ENCODE results near the gene SDHAF1. TPM values are rescaled to one million over a fixed set of nuclear protein-coding genes. Genes with fewer than 3 reads are reported as not detected.

SDHAF1 gene
- total RNA-seq, 1 donor from 2014 or later = 23.2 TPM

DNA sequence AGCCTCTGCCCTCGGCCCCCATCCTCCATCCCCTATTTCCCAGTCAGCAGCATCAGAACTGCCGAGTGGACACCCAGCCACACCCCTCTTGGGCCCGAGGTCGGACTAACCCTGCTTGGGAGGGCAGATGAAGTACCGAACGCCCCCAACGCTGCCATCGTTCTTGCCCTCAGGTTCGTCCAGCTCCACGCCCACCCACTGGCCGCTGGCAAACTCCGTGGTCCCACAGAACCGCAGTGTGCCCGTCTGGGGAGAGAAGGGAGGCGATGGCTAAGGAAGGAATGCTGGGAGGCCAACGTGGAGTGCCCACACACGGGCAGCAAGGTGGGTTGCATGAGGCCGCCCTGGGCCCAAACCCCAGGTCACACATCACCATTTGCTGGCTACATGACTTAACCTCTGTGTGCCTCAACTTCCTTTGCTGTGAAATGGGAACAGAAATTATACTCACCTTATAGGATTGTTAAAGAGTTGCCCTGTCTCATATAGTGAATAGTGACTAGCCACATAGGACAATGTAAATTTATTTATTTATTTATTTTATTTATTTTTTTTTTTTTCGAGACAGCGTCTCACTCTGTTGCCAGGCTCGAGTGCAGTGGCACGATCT lies 24.2 kb downstream of the SDHAF1 start:
- no peak for DNase-seq (ENCODE audit: low read depth)
- TF ChIP-seq, protein P1, sequence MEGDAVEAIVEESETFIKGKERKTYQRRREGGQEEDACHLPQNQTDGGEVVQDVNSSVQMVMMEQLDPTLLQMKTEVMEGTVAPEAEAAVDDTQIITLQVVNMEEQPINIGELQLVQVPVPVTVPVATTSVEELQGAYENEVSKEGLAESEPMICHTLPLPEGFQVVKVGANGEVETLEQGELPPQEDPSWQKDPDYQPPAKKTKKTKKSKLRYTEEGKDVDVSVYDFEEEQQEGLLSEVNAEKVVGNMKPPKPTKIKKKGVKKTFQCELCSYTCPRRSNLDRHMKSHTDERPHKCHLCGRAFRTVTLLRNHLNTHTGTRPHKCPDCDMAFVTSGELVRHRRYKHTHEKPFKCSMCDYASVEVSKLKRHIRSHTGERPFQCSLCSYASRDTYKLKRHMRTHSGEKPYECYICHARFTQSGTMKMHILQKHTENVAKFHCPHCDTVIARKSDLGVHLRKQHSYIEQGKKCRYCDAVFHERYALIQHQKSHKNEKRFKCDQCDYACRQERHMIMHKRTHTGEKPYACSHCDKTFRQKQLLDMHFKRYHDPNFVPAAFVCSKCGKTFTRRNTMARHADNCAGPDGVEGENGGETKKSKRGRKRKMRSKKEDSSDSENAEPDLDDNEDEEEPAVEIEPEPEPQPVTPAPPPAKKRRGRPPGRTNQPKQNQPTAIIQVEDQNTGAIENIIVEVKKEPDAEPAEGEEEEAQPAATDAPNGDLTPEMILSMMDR (conservative IDR thresholded peaks at IDR 0.05; ENCODE audit: low read depth, low read length) = no peak

DNA sequence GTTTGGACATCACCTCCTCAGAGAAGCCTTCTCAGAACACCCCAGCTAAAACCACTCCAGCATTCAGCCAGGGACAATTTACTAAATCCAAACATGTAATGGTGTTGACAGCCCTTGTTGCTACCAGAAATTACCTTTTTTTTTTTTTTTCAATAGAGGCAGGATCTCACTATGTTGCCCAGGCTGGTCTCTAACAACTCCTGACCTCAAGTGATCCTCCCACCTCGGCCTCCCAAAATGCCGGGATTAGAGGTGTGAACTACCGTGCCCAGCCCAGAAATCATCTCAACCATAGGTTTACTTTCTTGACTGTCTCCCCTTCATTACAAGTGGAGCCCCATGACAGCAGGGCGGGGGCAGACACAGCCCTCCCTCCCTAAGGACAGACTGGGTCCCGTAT lies 28.4 kb downstream of the SDHAF1 start:
- TF ChIP-seq, protein P1 (conservative IDR thresholded peaks at IDR 0.05; ENCODE audit: low read depth, low read length) = no peak
- no peak overlapping the region for H3K4me3 ChIP-seq (ENCODE audit: low read depth, low read length)
- no peak for DNase-seq (ENCODE audit: low read depth)

More for the DNA sequence above, 24.2 kb downstream of the SDHAF1 start:
- H3K4me3 ChIP-seq (ENCODE audit: low read depth, low read length) = no peak overlapping the region

DNA sequence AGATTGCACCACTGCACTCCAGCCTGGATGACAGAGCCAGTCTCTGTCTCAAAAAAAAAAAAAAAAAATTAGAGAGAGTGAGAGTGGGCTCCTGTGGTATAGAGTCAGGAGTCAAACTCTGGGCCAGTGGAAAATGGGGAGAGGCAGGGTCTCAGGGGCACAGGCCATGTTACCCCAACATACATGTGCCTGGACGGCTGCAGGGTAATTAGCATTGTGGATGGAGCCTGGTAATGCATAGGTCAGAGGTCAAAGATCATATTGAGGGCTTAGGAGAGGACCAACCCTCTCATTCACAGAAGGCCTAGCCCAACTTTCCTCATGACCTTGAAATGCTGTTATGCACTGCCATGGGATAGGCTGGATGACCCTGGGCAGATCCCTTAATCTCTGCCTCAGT lies 30.6 kb downstream of the SDHAF1 start:
- no peak overlapping the region for H3K4me3 ChIP-seq (ENCODE audit: low read depth, low read length)
- no peak for DNase-seq (ENCODE audit: low read depth)
- TF ChIP-seq, protein P1 (conservative IDR thresholded peaks at IDR 0.05; ENCODE audit: low read depth, low read length) = no peak

DNA sequence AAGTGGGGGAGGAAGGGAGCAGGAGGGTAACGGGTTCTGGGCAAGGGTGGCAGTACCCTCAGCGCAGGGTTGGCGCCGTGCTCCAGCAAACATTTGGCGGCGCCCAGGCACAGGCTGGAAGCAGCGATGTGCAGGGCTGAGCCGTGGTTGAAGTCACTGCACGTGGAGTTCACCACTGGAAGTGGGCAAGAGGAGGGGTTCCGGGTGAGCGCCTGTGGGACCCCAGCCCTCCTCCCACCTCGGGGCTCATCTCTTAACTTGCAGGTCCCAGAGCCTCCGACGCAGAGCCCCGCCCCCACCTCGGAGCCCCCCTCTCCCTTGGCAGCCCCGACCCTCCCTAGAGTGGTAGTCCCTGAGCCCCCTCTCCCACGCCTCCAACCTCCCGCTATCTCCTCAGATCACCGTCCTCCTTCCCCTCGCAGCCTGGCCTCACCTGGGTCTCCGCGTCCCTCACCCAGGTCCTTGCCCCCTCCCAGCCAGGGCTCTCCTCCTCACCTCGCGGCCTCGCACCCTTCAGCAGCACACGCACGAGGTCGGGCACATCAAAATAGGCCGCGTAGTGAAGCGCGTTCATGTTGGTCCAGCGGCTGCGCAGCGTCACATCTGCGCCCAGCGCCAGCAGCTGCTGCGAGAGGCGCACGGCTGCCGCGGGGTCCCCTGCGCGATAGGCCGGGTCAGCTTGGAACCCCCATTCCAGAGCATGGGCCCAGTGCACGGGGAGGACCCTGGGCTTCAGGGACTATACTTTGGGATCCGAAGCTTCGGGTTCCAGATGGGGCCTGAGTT lies 31.3 kb downstream of the SDHAF1 start:
- TF ChIP-seq, protein P1 (conservative IDR thresholded peaks at IDR 0.05; ENCODE audit: low read depth, low read length) = no peak
- no peak for DNase-seq (ENCODE audit: low read depth)
- H3K4me3 ChIP-seq (ENCODE audit: low read depth, low read length) = no peak overlapping the region

DNA sequence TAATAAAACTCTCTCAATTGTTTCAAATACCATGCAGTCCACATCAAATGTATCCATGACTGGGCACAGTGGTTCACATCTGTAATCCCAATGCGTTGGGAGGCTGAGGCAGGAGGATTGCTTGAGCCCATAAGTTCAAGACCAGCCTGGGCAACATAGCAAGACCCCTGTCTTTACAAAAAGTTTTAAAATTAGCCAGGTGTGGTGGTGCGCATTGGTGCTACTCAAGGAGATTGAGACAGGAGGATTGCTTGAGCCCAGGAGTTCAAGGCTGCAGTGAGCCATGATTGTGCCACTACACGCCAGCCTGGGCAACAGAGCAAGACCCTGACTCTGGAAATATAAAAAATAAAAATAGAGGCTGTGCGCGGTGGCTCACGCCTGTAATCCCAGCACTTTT lies 32.7 kb downstream of the SDHAF1 start:
- no peak for DNase-seq (ENCODE audit: low read depth)
- no peak overlapping the region for H3K4me3 ChIP-seq (ENCODE audit: low read depth, low read length)

DNA sequence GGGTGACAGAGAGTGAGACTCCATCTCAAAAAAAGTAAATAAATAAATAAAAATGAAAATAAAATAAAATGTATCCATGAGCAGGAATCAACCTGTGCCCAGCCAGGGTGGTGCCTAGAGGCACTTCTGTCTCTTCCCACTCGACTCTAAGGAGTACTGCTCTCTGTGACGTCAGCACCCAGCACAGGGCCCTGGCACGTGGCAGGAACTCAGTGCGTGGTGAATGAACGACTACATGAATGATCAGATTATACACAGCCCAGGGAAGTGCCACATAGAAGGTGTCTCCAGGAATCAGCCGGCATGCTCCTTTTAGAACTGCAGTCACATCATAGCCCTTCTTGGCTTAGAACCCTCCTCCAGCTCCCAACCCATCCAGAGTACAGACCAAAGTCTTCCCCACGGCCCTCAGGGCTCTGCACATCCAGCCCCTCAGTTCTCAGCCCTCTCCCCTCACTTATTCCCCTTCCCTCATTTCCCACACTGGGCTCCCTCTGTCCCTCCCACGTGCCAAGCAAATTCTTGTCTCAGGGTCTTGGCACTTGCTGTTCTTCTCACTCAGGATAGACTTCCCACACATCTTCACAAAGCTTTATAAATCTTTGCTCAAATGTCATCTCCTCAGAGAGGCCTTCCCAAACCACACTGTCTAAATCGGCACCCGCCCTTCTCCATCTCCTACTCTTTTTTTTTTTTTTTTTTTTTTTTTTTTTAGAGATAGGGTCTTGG lies 33.5 kb downstream of the SDHAF1 start:
- H3K4me3 ChIP-seq (ENCODE audit: low read depth, low read length) = no peak overlapping the region
- TF ChIP-seq, protein P1 (conservative IDR thresholded peaks at IDR 0.05; ENCODE audit: low read depth, low read length) = no peak
- DNase-seq (ENCODE audit: low read depth) = no peak

More for the DNA sequence above, 32.7 kb downstream of the SDHAF1 start:
- TF ChIP-seq, protein P1 (conservative IDR thresholded peaks at IDR 0.05; ENCODE audit: low read depth, low read length) = no peak

Measured in epithelial cell of proximal tubule (primary cell).